Forelimb muscle (tissue), 1 donor: ENCODE measurements around the gene NDUFB2. TPM values are rescaled to one million over a fixed set of nuclear protein-coding genes. Genes with fewer than 3 reads are reported as not detected.
"Not testable (repeated sequence)": the region's sequence is repeated elsewhere in the genome, so short reads cannot be mapped to it uniquely, and the experiment has no call there.

Experiments used
- DNase-seq: peaks from one replicate; pipeline ENCODE4 v3.0.0-alpha.2; 2013; ENCODE audit warnings: low read depth
- polyA plus RNA-seq: library from polyadenylated mRNA; unstranded; fragments of 120-200 nt; gene quantifications from one replicate; pipeline ENCODE4 v1.2.1, GENCODE V29; 2013; ENCODE audit not compliant: insufficient read length

NDUFB2 gene
- polyA plus RNA-seq, 1 donor: 162 TPM

- no peak for DNase-seq
Measured at GRCh38 chr7:140689199-140690152, 7.0 kb upstream of the NDUFB2 start.

- DNase-seq: no peak
Measured at GRCh38 chr7:140691376-140692045, 5.0 kb upstream of the NDUFB2 start.

GRCh38 chr7:140693849-140694248 lies 2.7 kb upstream of the NDUFB2 start:
- not testable (repeated sequence) for DNase-seq

GRCh38 chr7:140694592-140694991 lies 1.9 kb upstream of the NDUFB2 start:
- no peak for DNase-seq

- DNase-seq: no peak
Measured at GRCh38 chr7:140695381-140695780, 1.1 kb upstream of the NDUFB2 start.

GRCh38 chr7:140696024-140696679 lies 356 bp upstream of the NDUFB2 start:
- DNase-seq: peak; percentile 71

- DNase-seq: no peak
Measured at GRCh38 chr7:140697447-140698143, 1.1 kb downstream of the NDUFB2 start.

GRCh38 chr7:140698477-140698876 lies 2.0 kb downstream of the NDUFB2 start:
- no peak for DNase-seq

- no peak for DNase-seq
Measured at GRCh38 chr7:140702774-140703173, 6.3 kb downstream of the NDUFB2 start.

- DNase-seq: no peak
Measured at GRCh38 chr7:140704205-140704604, 7.7 kb downstream of the NDUFB2 start.

- DNase-seq: no peak
Measured at GRCh38 chr7:140707132-140707531, 10.6 kb downstream of the NDUFB2 start.

GRCh38 chr7:140708764-140709163 lies 12.3 kb downstream of the NDUFB2 start:
- DNase-seq: not testable (repeated sequence)

- not testable (repeated sequence) for DNase-seq
Measured at GRCh38 chr7:140712392-140712791, 15.9 kb downstream of the NDUFB2 start.

- DNase-seq: no peak
Measured at GRCh38 chr7:140714331-140715040, 18.0 kb downstream of the NDUFB2 start.

- no peak for DNase-seq
Measured at GRCh38 chr7:140719721-140720120, 23.2 kb downstream of the NDUFB2 start.

GRCh38 chr7:140722254-140722653 lies 25.7 kb downstream of the NDUFB2 start:
- no peak for DNase-seq

GRCh38 chr7:140723006-140723405 lies 26.5 kb downstream of the NDUFB2 start:
- no peak for DNase-seq

- no peak for DNase-seq
Measured at GRCh38 chr7:140723574-140723973, 27.1 kb downstream of the NDUFB2 start.

- no peak for DNase-seq
Measured at GRCh38 chr7:140724706-140725105, 28.2 kb downstream of the NDUFB2 start.

GRCh38 chr7:140726281-140726680 lies 29.8 kb downstream of the NDUFB2 start:
- DNase-seq: no peak

GRCh38 chr7:140732416-140732815 lies 35.9 kb downstream of the NDUFB2 start:
- no peak for DNase-seq
